ENCODE measurements around the gene GRIK3. TPM values are rescaled to one million over a fixed set of nuclear protein-coding genes. Genes with fewer than 3 reads are reported as not detected.
"Not testable (repeated sequence)": the region's sequence is repeated elsewhere in the genome, so short reads cannot be mapped to it uniquely, and the experiment has no call there.

The GRIK3 gene
- total and polyA plus RNA-seq, 2 experiments from 2014 or later: 0.31 to 2.9 TPM

- H3K27ac Mint-ChIP-seq: no peak overlapping the region
- no peak overlapping the region for H3K4me3 Mint-ChIP-seq
- Histone ChIP-seq H3K9me2 (ENCODE audit: insufficient read depth) (peaks cover 2% of the 10 kb centered on the region), H3K4me2 (no peak overlapping the region), H3F3A (replicated peaks; ENCODE audit: low read depth) (no peaks in the 10 kb centered on the region), H3K4me1 (ENCODE audit: insufficient read depth) (no peaks in the 10 kb centered on the region), H3K27me3 (ENCODE audit: insufficient read depth) (no peaks in the 10 kb centered on the region), H3K36me3 (ENCODE audit: insufficient read depth) (no peaks in the 10 kb centered on the region), H3K4me3 (no peak overlapping the region), H3K27ac (ENCODE audit: low read depth) (no peak overlapping the region), H3K79me2 (replicated peaks; ENCODE audit: insufficient read depth) (no peaks in the 10 kb centered on the region), H2AFZ (no peak overlapping the region), H4K20me1 (replicated peaks; ENCODE audit: insufficient read depth) (no peaks in the 10 kb centered on the region)
- H3K9me3 Mint-ChIP-seq: peaks cover 13% of the 10 kb centered on the region; the same call in 2 of the 3 replicates
- TF ChIP-seq JUNB (IDR thresholded peaks at IDR 0.05; ENCODE audit: unreplicated experiment) (no peak), CTCF (conservative IDR thresholded peaks at IDR 0.05; ENCODE audit: low read depth in 2 of 2) (no peak), ZNF462 (CRISPR knock-in tag; IDR thresholded peaks at IDR 0.05) (no peak), STAT1 (IDR thresholded peaks at IDR 0.05; ENCODE audit: unreplicated experiment) (no peak), CREB1 (CRISPR knock-in tag; IDR thresholded peaks at IDR 0.05; ENCODE audit: low read depth) (no peak), POLR2AphosphoS5 (IDR thresholded peaks at IDR 0.05; ENCODE audit: low read depth) (no peak), REST (IDR thresholded peaks at IDR 0.05; ENCODE audit: unreplicated experiment) (no peak), ZNF331 (CRISPR knock-in tag; IDR thresholded peaks at IDR 0.05; ENCODE audit: low read depth) (no peak), ZNF114 (CRISPR knock-in tag; IDR thresholded peaks at IDR 0.05) (no peak), EZH2phosphoT487 (IDR thresholded peaks at IDR 0.05; ENCODE audit: unreplicated experiment) (no peak)
- H3K36me3 Mint-ChIP-seq (ENCODE audit: low read depth): peaks cover 7% of the 10 kb centered on the region; the same call in 2 of the 3 replicates
- H3K4me1 Mint-ChIP-seq: no peaks in the 10 kb centered on the region; the same call in 2 of the 3 replicates
- DNase-seq (ENCODE audit: low spot score): no peak
- no peak for ATAC-seq
- peaks cover 2% of the 10 kb centered on the region for H3K27me3 Mint-ChIP-seq (ENCODE audit: insufficient read depth, low read depth, poor library complexity)
Measured at GRCh38 chr1:37083603-37084002, 49.3 kb upstream of the GRIK3 start.

GRCh38 chr1:37080296-37080986, 46.1 kb upstream of the GRIK3 start:
- Mint-ChIP-seq H3K9me3 (peaks cover 19% of the 10 kb centered on the region), H3K36me3 (ENCODE audit: low read depth) (peaks cover 12% of the 10 kb centered on the region; the same call in 2 of the 3 replicates), H3K4me1 (peaks cover 13% of the 10 kb centered on the region)
- not testable (repeated sequence) for H3K4me3 Mint-ChIP-seq; H3K27ac Mint-ChIP-seq; ATAC-seq; H3F3A ChIP-seq (replicated peaks; ENCODE audit: low read depth); H3K79me2 ChIP-seq (replicated peaks; ENCODE audit: insufficient read depth); H3K4me3 ChIP-seq; H3K27me3 ChIP-seq (ENCODE audit: insufficient read depth); H3K9me2 ChIP-seq (ENCODE audit: insufficient read depth); H4K20me1 ChIP-seq (replicated peaks; ENCODE audit: insufficient read depth); H3K4me2 ChIP-seq; H3K36me3 ChIP-seq (ENCODE audit: insufficient read depth); H3K27ac ChIP-seq (ENCODE audit: low read depth); H3K4me1 ChIP-seq (ENCODE audit: insufficient read depth); H2AFZ ChIP-seq; H3K27me3 Mint-ChIP-seq (ENCODE audit: insufficient read depth, low read depth, poor library complexity); DNase-seq (ENCODE audit: low spot score)
